Activated CD4-positive, alpha-beta T cell treated with anti-CD3 and anti-CD28 coated beads for 36 hours (primary cell): Measurements from ENCODE around the gene GRK4. TPM values are rescaled to one million over a fixed set of nuclear protein-coding genes. Genes with fewer than 3 reads are reported as not detected.
"Not testable (repeated sequence)": the region's sequence is repeated elsewhere in the genome, so short reads cannot be mapped to it uniquely, and the experiment has no call there.

ENCODE experiments used
- ATAC-seq: fragments of 200-7000 bp; cut with Tn5 transposase; one replicate; pipeline ENCODE4 v1.10.0; 2021; ENCODE audit warnings: mild to moderate bottlenecking, moderate library complexity
- CTCF ChIA-PET: fragments of 350-600 bp; sonication (Branson Sonifier 250); formaldehyde crosslinking; loops from one replicate; lab custom pipeline; 2021; ENCODE audit warnings: antibody characterized with exemption; lab: Charles Lee
- POLR2A ChIA-PET: fragments of 350-600 bp; sonication (Branson Sonifier 250); formaldehyde crosslinking; loops from one replicate; lab custom pipeline; 2021; ENCODE audit warnings: antibody characterized with exemption, inconsistent platforms; lab: Charles Lee
- DNase-seq: peaks from one replicate; pipeline ENCODE4 v3.0.0-alpha.2; 2020
- H3K27ac Mint-ChIP-seq: one replicate; pipeline ENCODE4 v1.8.0; 2021; ENCODE audit warnings: mixed read lengths
- H3K27me3 Mint-ChIP-seq: one replicate; pipeline ENCODE4 v1.8.0; 2021; ENCODE audit warnings: mixed read lengths
- H3K36me3 Mint-ChIP-seq: one replicate; pipeline ENCODE4 v1.8.0; 2021; ENCODE audit warnings: low read depth, mixed read lengths
- H3K4me1 Mint-ChIP-seq: one replicate; pipeline ENCODE4 v1.8.0; 2021; ENCODE audit warnings: mixed read lengths
- H3K4me3 Mint-ChIP-seq: one replicate; pipeline ENCODE4 v1.8.0; 2021; ENCODE audit warnings: mild to moderate bottlenecking, moderate library complexity, mixed read lengths
- H3K9me3 Mint-ChIP-seq: one replicate; pipeline ENCODE4 v1.8.0; 2021; ENCODE audit warnings: low read depth, mixed read lengths
- intact Hi-C, 2 experiments: fragments of 100-400 bp; cut with DNase I in 1 of 2; cut with micrococcal nuclease in 1 of 2; formaldehyde crosslinking; loops; one replicate each; pipeline versions ENCODE4 v1.14.2 to v1.15.1; 2022 to 2024; cut with DNase I, micrococcal nuclease
- total RNA-seq, 2 experiments: library from RNA; stranded (reverse); gene quantifications; one replicate each; pipeline ENCODE4 v1.2.3, GENCODE V29; 2021

Gene GRK4
- total RNA-seq, 2 experiments from 2014 or later = 2.4 to 2.5 TPM

DNA sequence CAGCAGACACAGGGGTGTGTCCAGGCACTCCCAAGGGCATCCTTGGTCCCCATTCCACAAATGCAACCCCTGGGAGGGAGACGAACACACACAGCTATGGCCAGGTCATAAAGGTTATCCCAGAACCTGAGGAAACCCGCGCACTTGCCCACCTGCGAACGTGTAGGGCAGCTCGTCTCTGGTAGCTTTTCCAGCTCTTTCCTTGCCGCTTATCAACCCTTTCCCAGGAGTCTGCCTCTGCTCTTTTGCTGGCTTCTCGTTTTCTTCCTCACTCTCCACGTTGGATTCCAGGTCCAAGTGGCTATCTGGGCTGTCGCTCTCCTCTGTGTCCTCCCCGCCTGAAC, 13.6 kb upstream of the GRK4 start:
- Mint-ChIP-seq H3K36me3 (peaks cover 81% of the 10 kb centered on the region), H3K4me3 (no peak overlapping the region), H3K27me3 (no peaks in the 10 kb centered on the region), H3K9me3 (no peaks in the 10 kb centered on the region), H3K27ac (peak overlapping the region; percentile 44), H3K4me1 (peaks cover 26% of the 10 kb centered on the region)
- intact Hi-C loops = loop anchor here in 1 of 2 experiments (5.0 kb wide), 1 partner anchor 202 kb away; no protein-coding TSS in a partner anchor
- ATAC-seq (no peak), DNase-seq (no peak)
- POLR2A ChIA-PET = interaction anchor here (0.5 kb wide), 1 partner anchor 11 kb away, joined by 4 read pairs; no protein-coding TSS in a partner anchor
- CTCF ChIA-PET = interaction anchor here (1.5 to 1.7 kb wide), 2 partner anchors 9 to 14 kb away, joined by 3 to 4 read pairs; no protein-coding TSS in a partner anchor

DNA sequence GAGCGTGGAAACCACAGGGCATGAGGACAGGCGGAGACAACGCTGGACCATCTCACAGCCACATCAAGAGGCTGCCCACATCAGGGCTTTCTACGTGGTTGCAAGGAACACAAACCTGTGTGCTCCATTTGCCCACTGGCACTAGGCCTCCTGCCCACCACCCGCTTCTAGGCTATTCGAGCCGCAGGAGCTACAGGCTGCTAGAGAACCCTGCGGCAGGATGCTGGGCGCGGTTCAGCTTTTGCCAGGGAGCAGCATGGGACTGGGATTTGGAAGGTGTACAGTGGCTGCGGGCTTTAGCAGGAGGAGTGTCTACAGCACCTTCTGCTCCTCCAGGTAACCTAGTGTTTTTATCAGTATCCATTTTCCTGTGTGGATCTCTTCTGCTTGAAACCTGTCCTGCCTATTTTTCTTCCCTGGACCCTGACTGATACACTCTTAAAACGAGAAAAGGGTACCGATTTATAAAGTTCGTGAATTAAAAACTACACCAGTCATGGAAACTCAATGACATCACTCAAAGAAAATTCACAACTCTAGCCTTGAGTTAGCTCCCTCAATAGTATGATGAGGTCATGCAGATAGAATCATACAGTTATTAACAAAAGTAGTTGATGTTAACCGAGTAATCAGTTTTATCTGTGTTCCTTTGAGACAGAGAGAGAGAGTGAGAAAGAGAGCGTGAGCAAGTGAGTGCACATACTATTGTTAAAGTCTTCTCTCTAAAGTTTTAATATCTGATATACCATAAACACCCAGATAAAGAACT, 13.0 kb upstream of the GRK4 start:
- intact Hi-C loops = loop anchor here in 1 of 2 experiments (5.0 kb wide), 1 partner anchor 203 kb away; no protein-coding TSS in a partner anchor
- H3K4me1 Mint-ChIP-seq = peaks cover 30% of the 10 kb centered on the region

DNA sequence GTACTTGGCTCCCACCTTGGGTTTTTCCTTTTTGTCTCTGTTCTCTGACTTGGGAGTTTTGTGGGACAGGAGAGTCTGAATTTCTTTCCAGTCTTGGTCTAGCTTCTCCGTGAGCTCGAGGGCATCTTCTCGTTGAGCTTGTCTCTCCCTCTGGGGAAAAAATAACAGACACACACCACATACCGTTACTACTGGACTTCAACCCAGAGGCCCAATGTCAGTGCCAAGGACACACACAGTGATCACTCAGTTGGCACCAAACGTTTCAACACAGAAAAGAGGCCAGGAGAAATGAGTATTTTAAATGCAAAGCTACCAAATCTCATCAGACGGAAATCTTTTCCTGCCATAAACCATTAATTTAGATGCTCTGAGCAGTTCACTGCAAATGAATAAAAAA, 9.9 kb upstream of the GRK4 start:
- H3K27me3 Mint-ChIP-seq = no peaks in the 10 kb centered on the region
- H3K27ac Mint-ChIP-seq = peak overlapping the region; percentile 90
- H3K9me3 Mint-ChIP-seq = no peaks in the 10 kb centered on the region
- POLR2A ChIA-PET = interaction anchor here (0.6 to 1.7 kb wide), 3 partner anchors 17 to 485 kb away, joined by 3 to 40 read pairs (median 4); partner anchors contain the start of gene RNF4
- H3K4me3 Mint-ChIP-seq = peak overlapping the region; percentile 51
- no peak for DNase-seq
- ATAC-seq = no peak
- H3K36me3 Mint-ChIP-seq = peaks cover 85% of the 10 kb centered on the region
- intact Hi-C loops = loop anchor here in 1 of 2 experiments (5.0 kb wide), 1 partner anchor 206 kb away; no protein-coding TSS in a partner anchor
- peaks cover 60% of the 10 kb centered on the region for H3K4me1 Mint-ChIP-seq
- CTCF ChIA-PET = interaction anchor here (0.7 to 2.0 kb wide), 11 partner anchors 9 to 396 kb away, joined by 3 to 45 read pairs (median 6); partner anchors contain the start of genes GRK4 and NOP14

More for the DNA sequence above, 13.0 kb upstream of the GRK4 start:
- ChIA-PET CTCF (interaction anchor here (1.5 kb wide), 1 partner anchor 10 kb away, joined by 3 read pairs; no protein-coding TSS in a partner anchor), POLR2A (interaction anchor here (0.5 kb wide), 1 partner anchor 12 kb away, joined by 4 read pairs; no protein-coding TSS in a partner anchor)
- Mint-ChIP-seq H3K27ac (peak overlapping the region; percentile 49), H3K36me3 (peaks cover 79% of the 10 kb centered on the region), H3K4me3 (no peak overlapping the region), H3K27me3 (no peaks in the 10 kb centered on the region), H3K9me3 (no peaks in the 10 kb centered on the region)
- DNase-seq (no peak), ATAC-seq (no peak)

DNA sequence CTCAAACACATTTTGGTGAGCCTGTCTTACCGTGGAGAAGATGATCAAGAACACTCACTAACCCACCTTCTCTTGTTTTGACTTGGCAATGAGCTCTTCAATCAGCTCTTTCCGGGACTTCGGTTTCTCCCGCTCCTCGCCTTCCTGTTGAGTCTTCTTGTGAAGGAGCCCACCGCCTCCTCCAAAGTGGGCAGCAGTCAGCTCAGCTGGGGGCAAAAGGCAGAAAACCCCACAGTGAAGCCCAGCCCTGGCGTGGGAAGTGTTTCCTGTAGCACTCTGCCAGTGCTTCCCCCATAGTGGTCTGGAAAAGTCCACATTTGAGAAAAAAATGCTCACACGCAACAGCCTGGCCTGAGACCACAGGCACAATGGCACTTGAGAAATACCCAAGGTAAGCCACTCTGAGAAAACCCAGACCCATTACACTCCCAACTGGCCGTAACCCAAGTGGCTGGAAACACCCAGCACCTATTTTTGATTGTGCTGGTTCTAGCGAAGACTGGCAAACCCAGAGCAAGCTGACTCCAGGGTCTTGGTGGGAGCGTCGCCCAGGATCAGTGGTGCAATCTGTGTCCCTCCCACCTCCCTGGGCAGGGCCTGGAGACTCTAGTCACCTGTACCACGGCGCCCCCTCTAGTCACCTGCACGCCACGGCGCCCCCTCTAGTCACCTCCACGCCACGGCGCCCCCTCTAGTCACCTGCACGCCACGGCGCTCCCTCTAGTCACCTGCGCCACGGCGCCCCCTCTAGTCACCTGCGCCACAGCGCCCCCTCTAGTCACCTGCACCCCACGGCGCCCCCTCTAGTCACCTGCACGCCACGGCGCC, 8.8 kb upstream of the GRK4 start:
- Mint-ChIP-seq H3K4me1 (peaks cover 69% of the 10 kb centered on the region), H3K4me3 (peak overlapping the region; percentile 51), H3K27ac (peak overlapping the region; percentile 90), H3K27me3 (no peaks in the 10 kb centered on the region), H3K36me3 (peaks cover 86% of the 10 kb centered on the region), H3K9me3 (no peaks in the 10 kb centered on the region)
- intact Hi-C loops = loop anchor here (1.0 to 5.0 kb wide), 9 partner anchors 8 to 542 kb away; partner anchors contain the start of genes ADD1 (in 1 of the 2), RNF4 (in 1 of the 2) and TNIP2 (in 1 of the 2)
- ATAC-seq (peak; percentile 83), DNase-seq (peak; percentile 88)
- POLR2A ChIA-PET = interaction anchor here (0.5 to 1.7 kb wide), 6 partner anchors 9 to 486 kb away, joined by 3 to 40 read pairs (median 5); partner anchors contain the start of genes GRK4 and RNF4
- CTCF ChIA-PET = interaction anchor here (0.6 to 2.0 kb wide), 26 partner anchors 8 to 230 kb away, joined by 3 to 45 read pairs (median 4); partner anchors contain the start of genes GRK4, NOP14 and TNIP2

DNA sequence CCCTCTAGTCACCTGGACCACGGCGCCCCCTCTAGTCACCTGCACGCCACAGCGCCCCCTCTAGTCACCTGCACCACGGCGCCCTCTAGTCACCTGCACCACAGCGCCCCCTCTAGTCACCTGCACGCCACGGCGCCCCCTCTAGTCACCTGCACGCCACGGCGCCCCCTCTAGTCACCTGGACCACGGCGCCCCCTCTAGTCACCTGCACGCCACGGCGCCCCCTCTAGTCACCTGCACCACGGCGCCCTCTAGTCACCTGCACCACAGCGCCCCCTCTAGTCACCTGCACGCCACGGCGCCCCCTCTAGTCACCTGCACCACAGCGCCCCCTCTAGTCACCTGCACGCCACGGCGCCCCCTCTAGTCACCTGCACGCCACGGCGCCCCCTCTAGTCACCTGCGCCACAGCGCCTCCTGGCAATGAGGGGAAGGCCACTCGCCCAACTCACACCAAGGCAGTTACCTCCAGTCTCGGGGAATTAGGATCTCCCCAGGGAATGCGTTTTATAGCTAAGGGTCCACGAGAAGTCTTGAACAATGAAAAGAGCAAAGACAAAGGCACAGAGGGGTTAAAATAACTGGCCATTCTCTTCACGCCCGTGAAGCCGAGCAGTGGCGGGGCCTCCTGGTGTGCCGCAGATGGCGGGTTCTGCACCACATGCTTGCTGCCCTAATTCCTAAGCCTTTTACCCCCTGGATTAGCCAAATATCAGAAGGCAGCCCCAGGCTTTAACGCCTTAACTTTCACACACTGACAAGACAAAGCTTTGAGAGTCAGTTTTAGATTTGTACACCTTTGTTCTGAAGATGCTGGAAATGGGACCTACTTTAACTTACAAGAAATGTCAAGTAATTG, 8.0 kb upstream of the GRK4 start:
- peak overlapping the region; percentile 74 for H3K27ac Mint-ChIP-seq
- POLR2A ChIA-PET = interaction anchor here (1.4 kb wide), 1 partner anchor 19 kb away, joined by 4 read pairs; no protein-coding TSS in a partner anchor

DNA sequence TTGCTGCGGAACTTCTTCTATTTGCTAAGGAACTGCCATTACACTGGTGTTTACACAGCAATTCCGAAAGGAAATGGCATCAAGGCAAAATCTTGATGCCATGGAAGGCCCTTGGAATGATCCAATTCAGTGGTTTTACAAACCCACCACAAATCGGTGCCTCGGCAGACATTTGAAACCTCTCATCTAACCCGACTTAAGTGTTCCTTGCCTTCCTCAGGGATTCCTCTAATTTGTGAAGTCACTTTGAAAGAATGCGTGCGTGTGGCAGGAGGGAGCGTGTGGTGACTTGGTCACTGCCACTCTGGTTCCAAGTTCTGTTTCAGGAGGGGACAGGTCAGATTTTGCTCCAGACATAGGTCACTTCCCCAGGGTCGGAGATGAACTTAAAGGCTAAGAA, 4.9 kb upstream of the GRK4 start:
- Mint-ChIP-seq H3K4me3 (no peak overlapping the region), H3K27me3 (no peaks in the 10 kb centered on the region), H3K36me3 (peaks cover 68% of the 10 kb centered on the region), H3K4me1 (peaks cover 71% of the 10 kb centered on the region), H3K9me3 (no peaks in the 10 kb centered on the region), H3K27ac (peak overlapping the region; percentile 68)
- intact Hi-C loops = no loop called here
- ChIA-PET POLR2A (no interaction called here), CTCF (no interaction called here)
- ATAC-seq (no peak), DNase-seq (no peak)

More for the DNA sequence above, 8.0 kb upstream of the GRK4 start:
- ATAC-seq, H3K27me3 Mint-ChIP-seq, H3K9me3 Mint-ChIP-seq, DNase-seq, H3K4me3 Mint-ChIP-seq: not testable (repeated sequence)
- CTCF ChIA-PET = interaction anchor here (0.6 to 1.7 kb wide), 14 partner anchors 9 to 543 kb away, joined by 3 to 22 read pairs (median 3); no protein-coding TSS in a partner anchor
- Mint-ChIP-seq H3K36me3 (peaks cover 83% of the 10 kb centered on the region), H3K4me1 (peaks cover 76% of the 10 kb centered on the region)
- intact Hi-C loops = loop anchor here in 1 of 2 experiments (2.0 kb wide), 1 partner anchor 543 kb away; no protein-coding TSS in a partner anchor

DNA sequence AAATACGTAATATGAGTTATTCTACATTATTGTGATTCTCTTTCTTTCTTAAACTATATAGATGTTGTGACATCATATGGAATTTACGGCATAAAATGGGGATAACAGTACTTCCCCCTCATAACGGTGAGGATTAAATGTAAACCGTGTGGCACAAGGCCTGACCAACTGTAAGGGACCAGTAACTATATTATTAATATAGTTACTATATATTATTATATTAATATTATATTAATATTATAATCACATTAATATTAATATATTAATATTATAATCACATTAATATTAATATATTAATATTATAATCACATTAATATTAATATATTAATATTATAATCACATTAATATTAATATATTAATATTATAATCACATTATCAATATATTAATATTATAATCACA, 2.9 kb upstream of the GRK4 start:
- ChIA-PET POLR2A (interaction anchor here (0.6 kb wide), 1 partner anchor 14 kb away, joined by 3 read pairs; no protein-coding TSS in a partner anchor), CTCF (interaction anchor here (0.6 kb wide), 1 partner anchor 718 kb away, joined by 4 read pairs; the partner anchor contains the start of genes HAUS3 and POLN)
- not testable (repeated sequence) for DNase-seq, H3K4me3 Mint-ChIP-seq, ATAC-seq, H3K27me3 Mint-ChIP-seq, H3K9me3 Mint-ChIP-seq, H3K27ac Mint-ChIP-seq
- intact Hi-C loops = loop anchor here (5.0 kb wide), 6 partner anchors 113 to 1613 kb away; partner anchors contain the start of genes LETM1 (in 1 of the 2), MXD4 (in 1 of the 2), TACC3 (in 1 of the 2) and TMEM129 (in 1 of the 2)
- Mint-ChIP-seq H3K4me1 (peaks cover 62% of the 10 kb centered on the region), H3K36me3 (peaks cover 53% of the 10 kb centered on the region)

DNA sequence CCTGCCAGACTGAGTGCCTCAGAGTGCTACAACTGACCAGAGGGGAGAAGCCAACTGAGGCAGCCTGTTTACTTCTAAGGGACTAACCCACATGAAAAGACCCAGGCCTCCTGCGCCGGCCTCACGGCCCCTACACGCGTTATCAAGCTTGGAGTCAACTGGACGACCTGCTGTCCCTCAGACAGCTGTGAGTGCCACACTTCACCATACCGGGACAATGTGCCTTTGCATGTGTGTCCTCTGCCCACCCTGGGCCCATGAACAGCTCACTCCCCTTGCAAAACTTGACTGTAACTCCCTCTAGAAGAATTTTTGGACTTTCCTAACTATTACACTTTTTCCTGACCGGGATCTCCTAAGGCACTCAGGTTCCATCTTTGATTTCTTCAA, 2.0 kb upstream of the GRK4 start:
- ATAC-seq (no peak), DNase-seq (peak; percentile 56)
- ChIA-PET POLR2A (interaction anchor here (1.0 to 3.7 kb wide), 3 partner anchors 22 to 120 kb away, joined by 4 to 21 read pairs (median 5); no protein-coding TSS in a partner anchor), CTCF (interaction anchor here (0.6 to 3.0 kb wide), 7 partner anchors 10 to 197 kb away, joined by 3 to 21 read pairs (median 6); no protein-coding TSS in a partner anchor)
- Mint-ChIP-seq H3K27ac (peak overlapping the region; percentile 86), H3K27me3 (no peaks in the 10 kb centered on the region), H3K4me3 (peak overlapping the region; percentile 83), H3K9me3 (no peaks in the 10 kb centered on the region), H3K36me3 (peaks cover 43% of the 10 kb centered on the region), H3K4me1 (peaks cover 53% of the 10 kb centered on the region)
- intact Hi-C loops = loop anchor here (5.0 kb wide), 6 partner anchors 114 to 1614 kb away; partner anchors contain the start of genes LETM1 (in 1 of the 2), MXD4 (in 1 of the 2), TACC3 (in 1 of the 2) and TMEM129 (in 1 of the 2)

DNA sequence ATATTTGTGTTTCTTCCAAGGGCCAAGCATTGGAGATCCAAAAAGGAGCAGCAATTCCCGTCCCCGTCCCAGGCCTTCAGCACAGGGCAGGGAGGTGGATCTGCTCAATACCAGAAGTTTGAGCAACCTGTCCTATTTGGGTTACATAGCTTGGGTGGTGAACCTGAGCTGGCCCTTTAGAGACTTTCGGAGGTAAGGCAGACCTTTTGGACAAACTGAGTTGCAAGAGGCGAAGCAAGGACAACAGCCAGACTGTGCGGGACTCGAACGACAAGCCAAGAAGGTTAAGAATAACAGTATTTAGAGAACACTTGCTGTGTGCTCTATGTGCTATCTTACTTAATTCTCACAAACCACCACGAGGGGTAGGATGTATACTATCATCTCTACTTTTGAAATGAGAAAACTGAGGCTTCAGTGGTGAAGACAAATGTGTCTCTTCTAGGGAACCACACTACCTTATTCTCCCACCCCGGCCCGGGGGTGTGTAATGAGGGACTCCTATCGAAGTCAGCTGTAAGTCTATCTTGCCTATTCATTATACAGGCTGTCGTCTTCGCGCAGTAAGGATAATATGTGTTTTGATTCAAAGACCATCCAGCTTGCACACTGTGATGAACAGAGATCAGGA, 1.4 kb upstream of the GRK4 start:
- peak overlapping the region; percentile 83 for H3K4me3 Mint-ChIP-seq
- POLR2A ChIA-PET = interaction anchor here (1.0 to 3.7 kb wide), 3 partner anchors 22 to 120 kb away, joined by 4 to 21 read pairs (median 5); no protein-coding TSS in a partner anchor

More for the DNA sequence above, 1.4 kb upstream of the GRK4 start:
- intact Hi-C loops = loop anchor here (1.0 to 5.0 kb wide), 14 partner anchors 8 to 1615 kb away; partner anchors contain the start of genes FAM193A (in 1 of the 2), LETM1 (in 1 of the 2), MXD4 (in 1 of the 2) and NELFA (in 1 of the 2)
- CTCF ChIA-PET = interaction anchor here (0.5 to 3.0 kb wide), 12 partner anchors 8 to 322 kb away, joined by 3 to 21 read pairs (median 4); no protein-coding TSS in a partner anchor
- ATAC-seq (peak; percentile 57), DNase-seq (peak; percentile 84)
- Mint-ChIP-seq H3K9me3 (no peaks in the 10 kb centered on the region), H3K4me1 (peaks cover 48% of the 10 kb centered on the region), H3K27me3 (no peaks in the 10 kb centered on the region), H3K27ac (peak overlapping the region; percentile 86), H3K36me3 (peaks cover 38% of the 10 kb centered on the region)
